Measurements from ENCODE around the gene NFKB1.
"Not testable (repeated sequence)": the region's sequence is repeated elsewhere in the genome, so short reads cannot be mapped to it uniquely, and the experiment has no call there.

The NFKB1 gene, protein sequence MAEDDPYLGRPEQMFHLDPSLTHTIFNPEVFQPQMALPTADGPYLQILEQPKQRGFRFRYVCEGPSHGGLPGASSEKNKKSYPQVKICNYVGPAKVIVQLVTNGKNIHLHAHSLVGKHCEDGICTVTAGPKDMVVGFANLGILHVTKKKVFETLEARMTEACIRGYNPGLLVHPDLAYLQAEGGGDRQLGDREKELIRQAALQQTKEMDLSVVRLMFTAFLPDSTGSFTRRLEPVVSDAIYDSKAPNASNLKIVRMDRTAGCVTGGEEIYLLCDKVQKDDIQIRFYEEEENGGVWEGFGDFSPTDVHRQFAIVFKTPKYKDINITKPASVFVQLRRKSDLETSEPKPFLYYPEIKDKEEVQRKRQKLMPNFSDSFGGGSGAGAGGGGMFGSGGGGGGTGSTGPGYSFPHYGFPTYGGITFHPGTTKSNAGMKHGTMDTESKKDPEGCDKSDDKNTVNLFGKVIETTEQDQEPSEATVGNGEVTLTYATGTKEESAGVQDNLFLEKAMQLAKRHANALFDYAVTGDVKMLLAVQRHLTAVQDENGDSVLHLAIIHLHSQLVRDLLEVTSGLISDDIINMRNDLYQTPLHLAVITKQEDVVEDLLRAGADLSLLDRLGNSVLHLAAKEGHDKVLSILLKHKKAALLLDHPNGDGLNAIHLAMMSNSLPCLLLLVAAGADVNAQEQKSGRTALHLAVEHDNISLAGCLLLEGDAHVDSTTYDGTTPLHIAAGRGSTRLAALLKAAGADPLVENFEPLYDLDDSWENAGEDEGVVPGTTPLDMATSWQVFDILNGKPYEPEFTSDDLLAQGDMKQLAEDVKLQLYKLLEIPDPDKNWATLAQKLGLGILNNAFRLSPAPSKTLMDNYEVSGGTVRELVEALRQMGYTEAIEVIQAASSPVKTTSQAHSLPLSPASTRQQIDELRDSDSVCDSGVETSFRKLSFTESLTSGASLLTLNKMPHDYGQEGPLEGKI

DNA sequence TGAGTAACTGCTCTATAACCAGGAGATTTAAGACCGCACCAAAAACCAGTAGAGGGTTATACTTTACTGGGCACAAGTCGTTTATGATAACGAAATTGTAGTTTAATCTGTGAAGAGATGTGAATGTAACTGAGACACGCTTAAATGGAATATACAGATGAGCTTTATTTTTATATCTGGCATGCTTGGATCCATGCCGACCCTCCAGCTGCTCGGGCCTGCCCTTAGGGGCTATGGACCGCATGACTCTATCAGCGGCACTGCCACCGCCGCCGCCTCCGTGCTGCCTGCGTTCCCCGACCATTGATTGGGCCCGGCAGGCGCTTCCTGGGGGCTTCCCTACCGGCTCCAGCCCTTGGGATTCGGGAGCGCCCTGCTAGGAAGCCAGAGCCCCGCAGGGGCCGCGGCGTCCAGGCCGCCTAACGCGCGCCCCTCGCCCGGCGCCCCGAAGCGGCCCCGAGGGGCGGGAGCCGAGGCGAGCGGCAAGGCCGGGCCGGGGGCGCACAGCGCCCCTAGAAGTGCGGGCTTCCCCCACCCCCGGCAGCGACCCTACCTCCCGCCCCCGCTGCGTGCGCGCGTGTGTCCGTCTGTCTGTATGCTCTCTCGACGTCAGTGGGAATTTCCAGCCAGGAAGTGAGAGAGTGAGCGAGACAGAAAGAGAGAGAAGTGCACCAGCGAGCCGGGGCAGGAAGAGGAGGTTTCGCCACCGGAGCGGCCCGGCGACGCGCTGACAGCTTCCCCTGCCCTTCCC is at the start of gene NFKB1:
Gene NFKB1 (plus strand): TSS at position 664 of the 751 bp plus-strand sequence. CDS start 24,160 bp downstream, outside the sequence.
- H3K4me3 ChIP-seq (ENCODE audit: low read depth, low read length): peak within 1 kb of the TSS; percentile 74

DNA sequence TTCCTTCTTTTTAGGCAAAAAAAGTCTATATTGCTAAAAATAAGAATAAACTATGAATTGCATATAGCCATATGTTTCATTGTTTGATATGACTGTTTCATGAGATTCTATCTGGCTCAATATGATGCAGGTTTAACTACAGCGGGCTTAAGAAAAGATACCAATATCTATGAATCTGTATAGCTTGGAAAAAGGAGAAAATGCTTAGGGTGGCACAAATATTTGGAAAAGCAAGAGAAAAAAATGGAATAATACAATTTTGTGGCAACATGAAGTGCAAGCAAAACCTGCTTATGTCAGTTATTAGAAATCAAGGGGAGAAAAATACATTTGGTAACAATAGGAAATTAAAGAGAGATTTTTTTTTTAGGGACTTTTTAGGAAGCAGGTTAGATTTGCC is 48.3 kb upstream of the NFKB1 start:
- H3K4me3 ChIP-seq (ENCODE audit: low read depth, low read length): no peak overlapping the region

DNA sequence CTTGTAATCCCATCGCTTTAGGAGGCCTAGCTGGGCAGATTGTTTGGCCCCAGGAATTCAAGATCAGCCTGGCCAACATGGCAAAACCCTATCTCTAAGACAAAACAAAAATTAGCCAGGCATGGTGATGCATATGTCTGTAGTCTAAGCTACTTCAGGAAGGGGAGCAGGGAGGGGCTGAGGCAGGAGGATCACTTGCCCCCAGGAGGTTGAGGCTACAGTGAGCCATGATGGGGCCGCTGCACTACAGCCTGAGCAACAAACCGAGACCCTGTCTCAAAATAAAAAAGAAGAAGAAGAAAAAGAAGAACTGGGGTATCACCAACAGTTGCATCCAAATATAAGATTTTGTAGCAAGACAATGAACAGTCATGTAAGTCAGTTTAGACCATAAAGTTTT is 47.3 kb upstream of the NFKB1 start:
- H3K4me3 ChIP-seq (ENCODE audit: low read depth, low read length): no peak overlapping the region

DNA sequence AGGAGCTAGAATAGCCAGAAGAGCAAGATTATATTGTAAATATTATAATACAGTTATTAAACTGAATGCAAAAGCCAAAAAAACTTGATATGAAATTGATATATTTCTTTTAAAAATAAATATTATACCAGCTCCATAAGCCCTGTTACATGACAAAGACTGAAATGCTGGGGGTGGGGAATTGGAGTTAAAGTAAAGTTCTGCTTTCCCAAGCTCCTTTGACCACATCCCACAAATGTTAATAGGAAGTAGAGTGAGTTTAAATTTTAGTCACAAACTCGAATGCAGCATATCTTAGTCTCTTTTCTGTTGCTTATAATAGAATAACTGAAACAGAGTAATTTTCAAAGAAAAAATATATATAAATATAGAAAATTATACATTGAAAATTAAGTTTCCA is 46.9 kb upstream of the NFKB1 start:
- no peak overlapping the region for H3K4me3 ChIP-seq (ENCODE audit: low read depth, low read length)

DNA sequence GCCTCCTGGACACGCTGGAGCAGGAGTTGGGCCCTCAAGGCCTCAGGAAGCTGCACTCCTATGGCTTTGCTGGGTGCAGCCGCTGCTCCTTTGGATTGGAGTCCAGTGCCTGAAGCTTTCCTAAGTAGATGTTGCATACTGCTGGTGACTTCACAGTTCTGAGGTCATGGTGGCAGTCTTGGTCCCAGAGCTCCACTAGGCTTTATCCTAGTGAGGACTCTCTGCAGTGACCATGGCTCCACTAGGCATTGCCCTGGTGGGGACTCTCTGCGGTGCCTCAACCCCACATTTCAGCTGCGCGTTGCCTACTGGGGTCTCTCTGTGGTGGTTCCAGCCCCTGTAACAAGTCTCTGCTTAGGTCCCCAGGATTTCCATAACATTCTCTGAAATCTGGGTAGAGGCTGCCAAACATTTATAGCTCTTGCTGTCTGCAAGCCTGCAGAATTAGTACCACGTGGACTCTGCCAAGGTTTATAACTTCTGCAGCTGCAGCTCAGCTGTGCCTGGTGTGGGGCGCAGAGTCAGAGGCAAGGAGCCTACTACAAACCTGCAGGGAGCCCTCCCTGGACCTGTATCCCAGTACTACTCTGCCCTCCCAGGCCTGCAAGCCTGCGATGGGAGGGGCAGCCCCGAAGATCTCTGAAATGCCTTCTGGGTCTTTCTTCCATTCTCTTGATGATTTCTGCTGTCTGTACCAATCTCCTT is 46.0 kb upstream of the NFKB1 start:
- no peak overlapping the region for H3K4me3 ChIP-seq (ENCODE audit: low read depth, low read length)

DNA sequence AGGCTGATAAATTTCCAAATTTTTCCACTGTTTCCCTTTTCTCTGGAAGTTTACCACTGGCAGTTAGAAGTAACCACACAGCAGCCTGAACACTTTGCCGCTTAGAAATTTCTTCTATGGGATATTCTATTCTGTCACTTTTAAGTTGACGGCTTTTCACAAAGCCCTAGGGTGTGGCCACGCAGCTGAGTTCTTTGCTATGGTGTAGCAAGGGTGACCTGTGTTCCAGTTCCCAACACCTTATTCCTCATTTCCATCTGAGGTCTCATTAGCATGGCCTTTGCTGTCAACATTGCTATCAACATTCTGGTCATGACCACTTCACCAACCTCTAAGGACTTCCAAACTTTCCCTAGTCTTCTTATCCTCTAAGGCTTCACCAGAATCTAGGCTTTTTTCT is 45.4 kb upstream of the NFKB1 start:
- H3K4me3 ChIP-seq (ENCODE audit: low read depth, low read length): no peak overlapping the region

DNA sequence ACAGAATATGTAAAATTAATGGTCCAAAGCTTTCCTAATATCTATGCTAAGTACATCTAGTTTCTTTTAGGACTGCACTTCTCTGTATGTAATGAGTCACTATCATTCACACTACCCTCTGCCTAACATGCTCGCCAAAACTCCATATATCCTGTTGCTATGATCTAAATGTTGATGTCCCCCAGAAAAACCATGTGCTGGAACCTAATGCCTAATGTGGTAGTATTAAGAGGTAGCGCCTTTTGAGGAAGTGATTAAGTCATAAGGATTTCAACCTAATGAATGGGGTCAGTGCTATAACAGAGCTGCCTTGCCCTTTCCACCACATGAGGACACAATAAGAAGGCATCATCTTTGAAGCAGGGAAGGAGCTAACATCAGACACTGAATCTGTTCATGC is 34.9 kb upstream of the NFKB1 start:
- H3K4me3 ChIP-seq (ENCODE audit: low read depth, low read length): no peak overlapping the region

DNA sequence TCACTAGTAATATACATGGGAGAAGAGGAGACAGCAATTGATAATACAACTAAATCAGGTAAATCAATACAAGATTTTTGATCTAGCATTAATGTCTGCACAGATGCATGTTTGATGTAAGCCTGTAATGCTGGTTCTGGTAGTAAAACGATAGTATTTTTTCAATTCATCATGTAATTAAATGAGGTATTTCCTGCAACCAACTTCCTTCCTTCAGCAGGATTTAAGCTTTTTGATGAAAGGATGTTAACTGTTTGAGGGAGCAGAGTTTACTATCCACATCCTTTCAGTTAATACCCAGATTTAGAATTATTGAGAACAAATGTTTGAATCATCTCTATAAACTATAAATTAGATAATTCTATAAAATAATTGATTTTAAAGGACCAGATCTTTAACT is 31.4 kb upstream of the NFKB1 start:
- H3K4me3 ChIP-seq (ENCODE audit: low read depth, low read length): no peak overlapping the region

DNA sequence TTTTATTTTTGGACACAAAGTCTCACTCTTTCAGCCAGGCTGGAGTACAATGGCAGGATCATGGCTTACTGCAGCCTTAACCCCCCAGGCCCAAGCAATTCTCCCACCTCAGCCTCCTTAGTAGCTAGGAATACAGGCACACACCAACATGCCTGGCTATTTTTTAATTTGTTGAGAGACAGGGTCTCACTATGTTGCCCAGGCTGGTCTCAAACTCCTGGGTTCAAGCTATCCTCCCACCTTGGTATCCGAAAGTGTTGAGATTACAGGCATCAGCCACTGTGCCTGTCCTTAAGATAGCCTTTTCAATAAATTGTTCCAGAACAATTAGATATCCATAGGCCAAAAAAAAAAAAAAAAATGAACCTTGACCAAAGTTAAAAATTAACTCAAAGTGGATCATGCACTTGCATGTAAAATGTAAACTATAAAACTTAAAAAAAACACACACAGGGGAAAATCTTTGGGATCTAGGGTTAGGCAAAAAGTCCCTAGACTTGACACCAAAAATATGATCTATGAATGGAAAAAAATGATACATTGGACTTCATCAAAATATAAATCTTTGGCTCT is 28.6 kb upstream of the NFKB1 start:
- H3K4me3 ChIP-seq (ENCODE audit: low read depth, low read length): no peak overlapping the region

DNA sequence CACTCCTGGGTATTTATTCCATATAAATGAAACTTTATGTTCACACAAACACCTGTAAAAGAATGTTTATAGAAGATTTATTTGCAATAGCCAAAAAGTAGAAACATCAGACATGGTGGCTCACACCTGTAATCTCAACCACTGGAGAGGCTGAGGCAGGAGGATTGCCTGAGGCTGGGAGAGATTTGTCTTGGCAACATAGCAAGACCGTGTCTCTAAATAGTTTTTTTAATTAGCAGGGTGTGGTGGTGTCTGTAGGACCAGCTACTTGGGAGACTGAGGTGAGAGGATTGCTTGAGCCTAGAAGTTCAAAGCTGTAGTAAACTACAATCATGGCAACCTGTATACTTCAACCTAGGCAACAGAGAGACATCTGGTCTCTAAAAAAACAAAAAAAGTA is 27.7 kb upstream of the NFKB1 start:
- no peak overlapping the region for H3K4me3 ChIP-seq (ENCODE audit: low read depth, low read length)

DNA sequence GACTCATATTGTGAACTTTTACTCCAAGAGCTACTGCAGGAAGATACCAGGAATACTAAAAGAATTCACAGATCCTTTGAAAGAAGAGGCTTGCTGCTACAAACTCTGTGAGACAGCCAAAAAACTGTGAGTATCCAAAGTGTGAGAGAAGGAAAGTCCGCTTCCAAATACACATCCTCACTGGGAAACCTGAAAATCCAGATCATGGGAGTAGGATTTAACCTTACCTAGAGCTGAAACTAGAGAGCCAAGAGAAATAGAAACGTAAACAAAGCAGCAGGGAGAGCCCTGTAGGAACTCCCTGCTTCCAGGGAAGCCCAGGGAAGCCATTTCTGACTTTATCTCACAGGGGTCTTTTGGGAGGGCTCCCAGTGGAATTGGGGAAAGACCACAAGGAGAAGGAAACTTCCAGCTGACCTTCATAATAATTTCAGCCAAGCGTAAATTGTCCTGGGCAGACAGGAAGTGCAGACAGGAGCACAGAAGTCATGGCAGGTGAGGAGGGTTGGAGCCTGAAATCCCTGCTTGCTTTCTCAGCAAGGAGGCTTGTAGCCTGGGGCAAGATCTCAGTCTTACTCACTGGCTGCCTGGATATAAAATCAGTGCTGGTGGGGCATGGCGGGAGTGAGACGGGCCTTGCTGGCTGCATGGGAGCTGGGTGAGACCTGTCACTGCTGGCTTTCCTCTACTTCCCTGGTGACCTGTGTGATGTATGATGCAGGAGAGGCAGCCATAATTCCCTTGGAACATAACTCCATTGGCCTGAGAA is 26.2 kb upstream of the NFKB1 start:
- H3K4me3 ChIP-seq (ENCODE audit: low read depth, low read length): no peak overlapping the region

DNA sequence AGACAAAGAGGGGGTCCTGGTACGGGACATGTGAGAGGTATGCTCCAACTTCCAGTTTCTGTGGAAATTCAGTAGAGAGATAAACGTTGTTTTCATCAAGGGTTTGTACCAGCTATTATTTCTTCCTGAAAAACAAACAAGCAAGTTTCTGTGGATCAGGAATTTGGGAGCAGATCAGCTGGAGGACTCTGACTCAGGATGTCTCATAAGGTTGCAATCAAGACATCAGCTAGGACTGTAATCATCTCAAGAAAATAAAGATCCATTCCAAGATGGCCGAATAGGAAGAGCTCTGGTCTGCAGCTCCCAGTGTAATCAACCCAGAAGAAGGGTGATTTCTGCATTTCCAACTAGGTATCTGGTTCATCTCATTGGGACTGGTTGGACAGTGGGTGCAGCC is 23.5 kb upstream of the NFKB1 start:
- no peak overlapping the region for H3K4me3 ChIP-seq (ENCODE audit: low read depth, low read length)

DNA sequence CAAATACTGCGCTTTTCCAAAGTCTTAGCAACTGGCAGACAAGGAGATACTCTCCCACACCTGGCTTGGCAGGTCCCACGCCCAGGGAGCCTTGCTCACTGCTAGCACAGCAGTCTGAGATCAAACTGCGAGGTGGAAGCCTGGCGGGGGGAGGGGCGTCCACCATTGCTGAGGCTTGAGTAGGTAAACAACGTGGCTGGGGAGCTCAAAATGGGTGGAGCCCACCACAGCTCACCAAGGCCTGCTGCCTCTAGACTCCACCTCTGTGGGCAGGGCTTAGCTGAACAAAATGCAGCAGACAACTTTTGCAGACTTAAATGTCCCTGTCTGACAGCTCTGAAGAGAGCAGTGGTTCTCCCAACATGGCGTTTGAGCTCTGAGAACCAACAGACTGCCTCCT is 23.0 kb upstream of the NFKB1 start:
- H3K4me3 ChIP-seq (ENCODE audit: low read depth, low read length): no peak overlapping the region

DNA sequence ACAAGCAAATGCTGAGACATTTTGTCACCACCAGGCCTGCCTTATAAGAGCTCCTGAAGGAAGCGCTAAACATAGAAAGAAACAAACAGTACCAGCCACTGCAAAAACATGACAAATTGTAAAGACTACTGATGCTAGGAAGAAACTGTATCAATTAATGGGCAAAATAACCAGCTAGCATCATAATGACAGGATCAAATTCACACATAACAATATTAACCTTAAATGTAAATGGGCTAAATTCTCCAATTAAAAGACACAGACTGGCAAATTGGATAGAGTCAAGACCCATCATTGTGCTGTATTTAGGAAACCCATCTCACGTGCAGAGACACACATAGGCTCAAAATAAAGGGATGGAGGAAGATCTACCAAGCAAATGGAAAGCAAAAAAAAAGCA is 21.3 kb upstream of the NFKB1 start:
- H3K4me3 ChIP-seq (ENCODE audit: low read depth, low read length): not testable (repeated sequence)

DNA sequence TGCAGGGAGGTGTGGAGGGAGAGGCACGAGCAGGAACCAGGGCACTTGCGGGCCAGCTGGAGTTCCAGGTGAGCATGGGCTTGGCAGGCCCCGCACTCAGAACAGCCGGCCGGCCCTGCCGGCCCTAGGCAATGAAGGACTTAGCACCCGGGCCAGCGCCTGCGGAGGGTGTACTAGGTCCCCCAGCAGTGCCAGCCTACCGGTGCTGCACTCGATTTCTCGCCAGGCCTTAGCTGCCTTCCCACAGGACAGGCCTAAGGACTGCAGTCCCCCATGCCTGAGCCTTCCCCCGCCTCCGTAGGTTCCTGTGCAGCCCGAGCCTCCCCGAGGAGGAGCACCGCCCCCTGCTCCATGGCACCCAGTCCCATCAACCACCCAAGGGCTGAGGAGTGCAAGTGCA is 18.0 kb upstream of the NFKB1 start:
- H3K4me3 ChIP-seq (ENCODE audit: low read depth, low read length): no peak overlapping the region

DNA sequence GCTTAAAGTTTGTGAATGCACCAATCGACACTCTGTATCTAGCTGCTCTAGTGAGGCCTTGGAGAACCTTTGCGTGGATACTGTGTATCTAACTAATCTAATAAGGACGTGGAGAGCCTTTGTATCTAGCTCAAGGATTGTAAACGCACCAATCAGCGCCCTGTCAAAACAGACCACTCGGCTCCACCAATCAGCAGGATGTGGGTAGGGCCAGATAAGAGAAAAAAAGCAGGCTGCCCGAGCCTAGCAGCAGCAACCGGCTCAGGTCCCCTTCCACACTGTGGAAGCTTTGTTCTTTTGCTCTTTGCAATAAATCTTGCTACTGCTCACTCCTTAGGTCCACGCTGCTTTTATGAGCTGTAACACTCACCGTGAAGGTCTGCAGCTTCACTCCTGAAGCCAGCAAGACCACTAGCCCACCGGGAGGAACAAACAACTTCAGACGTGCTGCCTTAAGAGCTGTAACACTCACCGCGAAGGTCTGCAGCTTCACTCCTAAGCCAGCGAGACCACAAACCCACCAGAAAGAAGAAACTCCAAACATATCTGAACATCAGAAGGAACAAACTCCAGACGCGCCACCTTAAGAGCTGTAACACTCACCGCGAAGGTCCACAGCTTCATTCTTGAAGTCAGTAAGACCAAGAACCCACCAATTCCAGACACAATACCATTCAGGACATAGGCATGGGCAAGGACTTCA is 17.0 kb upstream of the NFKB1 start:
- not testable (repeated sequence) for H3K4me3 ChIP-seq (ENCODE audit: low read depth, low read length)

DNA sequence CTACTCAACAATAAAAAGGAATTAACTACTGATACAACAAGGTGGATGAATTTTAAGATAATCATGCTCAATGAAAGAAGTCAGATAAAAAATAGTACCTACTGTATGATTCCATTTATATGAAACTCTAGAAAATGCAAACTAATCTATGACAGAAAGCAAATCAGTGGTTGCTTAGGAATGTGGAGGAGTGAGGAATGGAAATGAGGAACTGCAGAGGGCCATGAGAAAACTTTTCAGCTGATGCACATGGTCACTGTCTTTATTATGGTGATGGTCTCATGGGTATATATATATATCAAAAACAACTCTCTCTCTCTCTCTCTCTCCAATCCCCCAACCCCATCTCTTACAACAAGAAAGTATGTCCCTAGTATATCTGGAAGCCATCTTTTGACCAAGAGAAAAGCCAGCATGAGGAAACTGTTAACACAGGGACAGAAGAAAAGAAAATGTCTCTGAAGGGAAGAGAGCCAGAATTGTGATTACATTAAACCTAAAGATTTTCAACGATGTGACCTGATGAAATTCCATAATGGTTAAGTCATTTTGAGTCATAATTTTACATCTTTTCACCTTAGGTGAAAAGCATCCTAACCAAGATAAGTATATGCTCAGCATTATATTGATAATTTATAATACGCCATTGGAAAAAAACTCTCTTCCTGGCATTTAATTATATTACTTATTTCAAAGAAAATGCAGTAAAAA is 8.5 kb upstream of the NFKB1 start:
- no peak overlapping the region for H3K4me3 ChIP-seq (ENCODE audit: low read depth, low read length)

DNA sequence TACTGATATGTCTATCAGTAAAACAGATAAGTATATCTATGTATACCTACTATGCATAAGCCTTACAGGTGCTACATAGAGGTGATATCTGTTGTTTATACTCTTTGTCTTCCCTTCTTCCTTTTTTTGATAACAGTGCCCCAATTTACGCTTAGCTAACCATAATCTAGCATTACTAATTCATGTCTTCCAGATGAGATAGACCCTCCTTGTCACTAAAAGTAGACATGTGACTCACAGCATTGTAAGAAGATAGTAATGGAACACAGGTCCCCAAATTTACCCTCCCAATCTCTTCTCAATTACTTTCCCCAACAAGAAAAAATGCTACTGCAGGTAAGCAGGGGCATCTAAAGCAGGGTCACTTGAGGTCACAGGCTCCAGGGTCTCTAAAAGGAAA is 7.9 kb upstream of the NFKB1 start:
- H3K4me3 ChIP-seq (ENCODE audit: low read depth, low read length): no peak overlapping the region
